Measurements from ENCODE around the gene TMEM196.

Gene TMEM196

DNA sequence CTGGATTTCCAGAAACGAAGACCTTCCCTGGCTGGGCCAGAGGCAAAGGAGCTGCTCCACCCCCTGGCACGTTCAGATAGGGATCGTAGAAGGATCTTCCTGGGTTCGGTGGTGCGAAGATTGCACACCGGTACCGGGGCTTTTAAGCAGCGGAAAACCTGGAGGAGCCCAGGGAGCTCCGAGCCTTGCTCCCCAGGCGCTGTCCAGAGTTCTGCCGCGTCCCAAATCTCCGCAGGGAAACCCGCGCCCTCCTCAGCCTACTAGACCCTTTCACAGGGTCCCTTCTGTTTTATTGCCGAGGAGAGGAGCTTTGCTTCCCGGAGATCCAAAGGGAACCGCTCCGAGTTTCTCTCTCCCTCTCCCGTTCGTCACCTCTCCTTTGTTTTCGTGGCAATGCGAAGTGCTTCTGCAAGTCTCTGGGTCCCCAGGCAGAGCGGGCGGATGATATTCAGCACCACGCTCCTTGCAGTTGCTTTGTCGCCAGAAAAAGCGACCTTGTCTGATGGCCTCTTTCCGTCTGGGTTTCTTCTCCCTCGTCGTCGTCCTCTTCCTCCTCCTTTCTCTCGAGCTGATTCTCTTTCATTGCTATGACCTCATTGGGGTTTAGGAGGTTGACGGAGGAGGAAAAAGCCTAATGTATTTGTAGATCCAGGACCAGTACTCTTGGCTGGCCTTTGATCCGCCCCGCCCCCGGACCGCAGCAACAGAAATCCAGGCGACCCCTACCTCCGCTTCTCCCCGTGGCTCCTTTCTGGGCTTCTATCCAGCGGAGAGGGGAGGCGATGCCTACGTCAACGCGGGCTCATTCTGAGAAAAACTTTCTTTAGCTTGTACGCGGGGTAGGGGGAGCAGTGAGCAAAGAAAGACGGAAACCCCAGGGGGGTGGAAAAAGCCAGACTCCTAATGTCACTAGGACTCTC, at the start of gene TMEM196:
Gene TMEM196 (minus strand): TSS at position 777 of the 920 bp plus-strand sequence. CDS start 921 bp downstream, outside the sequence.
- no peak for DNase-seq

- no peak for DNase-seq
Observed at GRCh38 chr7:19816128-19816527, 42.7 kb upstream of the TMEM196 start.

DNA sequence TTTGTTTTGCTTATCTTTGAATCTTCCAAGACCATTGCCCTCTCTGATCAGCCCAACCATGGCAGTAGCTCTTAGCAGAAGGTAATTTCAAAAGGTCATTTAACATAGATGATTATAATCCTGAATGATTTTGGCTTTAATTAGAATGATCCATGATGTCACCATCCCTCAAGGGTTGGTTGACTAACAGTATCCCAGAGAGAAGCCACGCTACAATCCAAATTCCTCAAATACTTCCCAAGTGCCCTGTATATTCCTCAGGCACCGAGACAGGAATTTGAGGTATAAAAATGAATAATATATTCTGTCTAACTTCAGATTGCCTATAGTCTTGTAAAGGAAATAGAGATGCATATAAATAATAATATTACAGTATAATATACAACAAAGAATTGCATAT, 42.1 kb upstream of the TMEM196 start:
- no peak for DNase-seq

DNA sequence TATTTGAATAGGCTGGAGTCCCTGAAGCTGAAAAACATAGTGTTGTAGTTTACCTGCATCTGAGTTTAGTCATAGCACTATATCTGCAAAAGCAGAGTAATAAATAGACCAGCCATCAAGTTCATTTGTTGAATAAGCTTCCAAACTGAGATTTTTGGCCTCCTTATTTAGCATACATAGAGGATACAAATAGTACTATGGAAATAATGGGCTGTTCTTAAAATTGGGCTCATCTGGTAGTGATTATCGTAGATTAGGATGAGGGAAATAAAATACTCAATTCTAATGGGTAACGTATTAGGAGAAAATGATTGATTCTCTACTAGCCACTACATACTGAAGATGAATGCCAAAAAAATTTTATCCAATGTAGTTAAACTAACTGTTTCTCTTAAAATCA, 41.4 kb upstream of the TMEM196 start:
- DNase-seq: no peak

- no peak for DNase-seq
Observed at GRCh38 chr7:19811386-19811785, 38.0 kb upstream of the TMEM196 start.

GRCh38 chr7:19798986-19799385, 25.6 kb upstream of the TMEM196 start:
- no peak for DNase-seq

GRCh38 chr7:19783541-19783940, 10.1 kb upstream of the TMEM196 start:
- no peak for DNase-seq

DNA sequence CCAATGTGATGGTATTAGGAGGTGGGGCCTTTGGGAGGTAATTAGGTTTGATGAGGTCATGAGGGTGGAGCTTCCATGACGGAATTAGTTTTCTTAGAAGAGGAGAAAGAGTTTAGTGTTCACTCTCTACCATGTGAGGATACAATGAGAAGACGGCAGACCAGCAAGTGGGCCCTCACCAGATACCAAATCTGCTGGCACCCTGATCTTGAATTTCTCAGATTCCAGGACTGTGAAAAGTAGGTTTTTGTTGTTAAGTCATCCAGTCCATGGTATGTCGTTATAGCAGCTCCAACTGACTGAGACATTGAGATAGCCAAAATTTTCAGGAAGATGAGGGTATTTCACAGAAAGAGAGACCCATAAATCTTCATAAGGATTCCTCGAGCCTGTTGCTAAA, 3.6 kb upstream of the TMEM196 start:
- no peak for DNase-seq

DNA sequence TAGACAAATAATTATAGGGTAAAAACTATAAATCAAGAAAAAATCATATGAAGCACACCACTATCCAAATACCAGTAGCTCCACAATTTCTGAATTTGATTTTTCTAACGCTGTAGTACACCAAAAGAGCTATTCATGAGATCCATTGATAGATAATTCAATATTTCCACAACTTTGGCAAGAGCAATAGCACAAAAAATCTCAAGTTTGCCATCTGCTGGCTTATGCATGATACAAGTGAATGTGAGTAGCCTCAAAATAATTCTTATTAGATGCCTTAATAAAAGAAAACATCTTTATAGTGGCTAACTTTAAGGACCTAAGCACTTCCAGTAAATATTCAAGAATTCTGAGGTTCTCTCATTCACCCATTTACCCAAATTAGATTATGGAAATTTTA, 2.2 kb upstream of the TMEM196 start:
- DNase-seq: no peak

- DNase-seq: no peak
Observed at GRCh38 chr7:19772306-19772705, 1.1 kb downstream of the TMEM196 start.

- DNase-seq: no peak
Observed at GRCh38 chr7:19762631-19763030, 10.8 kb downstream of the TMEM196 start.

- peak; percentile 15 for DNase-seq
Observed at GRCh38 chr7:19754521-19755116, 18.8 kb downstream of the TMEM196 start.

- no peak for DNase-seq
Observed at GRCh38 chr7:19752020-19752419, 21.4 kb downstream of the TMEM196 start.

DNA sequence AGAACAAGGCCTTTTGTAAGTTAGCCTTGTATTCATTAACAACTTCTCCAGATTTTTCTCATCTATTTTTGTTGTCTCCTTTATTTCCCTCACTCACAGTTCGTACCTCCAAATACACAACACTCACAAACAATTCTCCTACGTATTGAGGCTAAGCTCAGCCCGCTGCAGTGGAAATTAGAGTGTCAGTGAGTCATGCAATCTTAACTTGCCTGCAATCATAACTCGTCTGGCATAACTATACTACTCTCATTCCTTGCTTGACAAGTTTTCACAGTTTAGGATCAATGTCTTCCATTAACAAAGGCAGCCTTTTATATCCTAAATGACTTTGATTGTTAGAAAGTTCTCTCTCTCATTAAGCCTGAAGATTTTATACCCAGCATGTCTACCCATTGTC, 23.8 kb downstream of the TMEM196 start:
- DNase-seq: no peak

GRCh38 chr7:19747740-19748339, 25.6 kb downstream of the TMEM196 start:
- DNase-seq: no peak

GRCh38 chr7:19744075-19744474, 29.3 kb downstream of the TMEM196 start:
- DNase-seq: no peak

- no peak for DNase-seq
Observed at GRCh38 chr7:19728716-19729115, 44.7 kb downstream of the TMEM196 start.

DNA sequence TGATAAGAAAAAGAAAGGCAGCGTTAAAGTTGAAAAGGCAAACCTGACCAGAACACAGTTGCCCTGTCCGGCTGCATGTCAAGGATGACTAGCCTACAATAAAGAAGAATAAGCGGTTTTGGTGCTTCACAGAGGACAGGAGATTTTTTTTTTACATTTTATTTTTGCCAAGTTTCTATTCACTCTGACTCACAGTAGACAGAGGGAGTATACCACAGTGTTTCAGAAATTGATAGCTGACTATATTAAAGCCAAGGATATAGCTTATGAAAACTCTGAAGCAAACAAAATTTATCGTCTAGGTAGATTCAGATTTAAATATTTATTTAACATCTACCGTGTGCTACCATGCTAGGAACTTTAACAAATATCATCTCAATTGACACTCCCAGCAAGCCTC, 47.6 kb downstream of the TMEM196 start:
- no peak for DNase-seq

DNA sequence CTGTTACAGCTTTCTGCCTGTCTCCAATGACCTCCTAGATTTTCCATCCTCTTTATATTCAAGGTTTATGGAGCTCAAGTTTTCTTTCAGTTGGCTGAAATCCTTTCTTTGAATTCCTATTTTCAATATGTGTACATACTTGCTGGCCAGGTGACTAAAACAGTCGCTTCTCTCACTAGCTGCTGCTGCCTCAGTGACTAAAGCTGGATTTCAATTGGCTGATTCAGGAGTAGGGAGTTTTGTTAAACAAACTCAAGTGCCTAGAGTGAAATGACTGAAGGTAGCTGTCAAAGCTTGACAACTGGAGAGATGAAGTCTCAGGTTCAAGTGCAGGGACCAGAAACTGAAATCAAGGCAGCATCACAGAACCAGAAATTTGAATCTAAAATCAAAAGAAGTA, 57.9 kb downstream of the TMEM196 start:
- no peak for DNase-seq

- no peak for DNase-seq
Observed at GRCh38 chr7:19713676-19714075, 59.7 kb downstream of the TMEM196 start.

- DNase-seq: no peak
Observed at GRCh38 chr7:19709249-19709578, 64.2 kb downstream of the TMEM196 start.

DNA sequence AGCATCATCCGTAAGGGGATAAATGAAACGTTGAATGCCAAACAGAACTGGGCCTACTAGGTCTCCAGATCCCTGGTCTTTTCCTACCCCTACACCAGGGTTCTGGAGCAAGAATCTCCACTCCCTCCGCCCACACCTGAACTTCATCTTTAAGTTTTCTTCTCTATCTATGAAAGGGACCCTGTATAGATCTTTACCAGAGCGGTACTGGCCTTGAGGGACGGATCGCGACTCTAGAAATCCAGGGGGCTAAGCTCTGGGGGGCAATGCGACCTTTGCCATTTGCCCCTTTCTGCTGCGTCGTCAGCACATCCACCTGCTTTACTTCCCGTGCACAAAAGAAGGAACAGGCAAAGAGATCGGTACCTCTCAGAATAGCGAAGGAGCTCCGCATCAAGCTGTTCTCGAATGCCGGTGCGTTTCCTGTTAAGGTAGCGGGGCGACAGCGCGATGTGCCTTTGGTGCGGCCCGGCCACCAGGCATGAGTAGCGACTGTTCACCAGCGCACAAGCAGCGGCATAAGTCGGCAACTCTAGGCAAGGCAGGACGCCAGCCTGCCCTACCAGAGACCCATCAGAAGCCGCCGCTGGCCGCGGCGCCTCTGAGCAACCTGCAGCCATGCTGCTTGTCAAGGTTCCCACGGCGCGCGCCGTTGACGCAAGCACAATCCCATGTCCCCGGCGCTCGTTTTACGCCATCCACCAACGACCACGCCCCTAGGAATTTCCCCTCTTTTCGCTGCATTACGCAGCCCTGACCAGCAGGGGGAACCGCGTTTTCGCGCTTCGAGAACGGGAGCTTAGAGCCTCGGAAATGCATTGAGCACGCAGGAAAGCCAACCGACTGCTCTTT, 64.8 kb downstream of the TMEM196 start, which contains the start of gene POLR1F:
Gene POLR1F (minus strand): TSS at position 641 of the 852 bp plus-strand sequence. CDS start 21 bp downstream, at position 620.
- DNase-seq: peak; percentile 91

GRCh38 chr7:19707240-19707639, 66.2 kb downstream of the TMEM196 start:
- no peak for DNase-seq

Data from DMS 273 treated with DMSO at 0.1 percent for 48 hours (cell line).